Activated T-cell treated with anti-CD3 and anti-CD28 coated beads, Interleukin-2, amount 50 U/mL, for 24 hours (primary cell): ENCODE measurements around the gene RUNX1.
A peak's percentile ranks its signal among the peaks of the same experiment; 100 is the strongest.
"Not testable (repeated sequence)": the region's sequence is repeated elsewhere in the genome, so short reads cannot be mapped to it uniquely, and the experiment has no call there.

Experiments
- DNase-seq: peaks from one replicate; pipeline ENCODE4 v3.0.0-alpha.2; 2020
- H3K27ac Mint-ChIP-seq: 2 replicates; pipeline ENCODE4 v1.8.0; 2020; ENCODE audit warnings: mild to moderate bottlenecking, mixed read lengths
- H3K27me3 Mint-ChIP-seq: 2 replicates; pipeline ENCODE4 v1.8.0; 2020; ENCODE audit warnings: mixed read lengths
- H3K36me3 Mint-ChIP-seq: 2 replicates; pipeline ENCODE4 v1.8.0; 2020; ENCODE audit warnings: low read depth, mixed read lengths
- H3K4me1 Mint-ChIP-seq: 2 replicates; pipeline ENCODE4 v1.8.0; 2020; ENCODE audit warnings: low read depth, mixed read lengths
- H3K4me3 Mint-ChIP-seq: 2 replicates; pipeline ENCODE4 v1.8.0; 2020; ENCODE audit warnings: mild to moderate bottlenecking, moderate library complexity, mixed read lengths
- H3K9me3 Mint-ChIP-seq: 2 replicates; pipeline ENCODE4 v1.8.0; 2020; ENCODE audit warnings: mixed read lengths

The RUNX1 gene

DNA sequence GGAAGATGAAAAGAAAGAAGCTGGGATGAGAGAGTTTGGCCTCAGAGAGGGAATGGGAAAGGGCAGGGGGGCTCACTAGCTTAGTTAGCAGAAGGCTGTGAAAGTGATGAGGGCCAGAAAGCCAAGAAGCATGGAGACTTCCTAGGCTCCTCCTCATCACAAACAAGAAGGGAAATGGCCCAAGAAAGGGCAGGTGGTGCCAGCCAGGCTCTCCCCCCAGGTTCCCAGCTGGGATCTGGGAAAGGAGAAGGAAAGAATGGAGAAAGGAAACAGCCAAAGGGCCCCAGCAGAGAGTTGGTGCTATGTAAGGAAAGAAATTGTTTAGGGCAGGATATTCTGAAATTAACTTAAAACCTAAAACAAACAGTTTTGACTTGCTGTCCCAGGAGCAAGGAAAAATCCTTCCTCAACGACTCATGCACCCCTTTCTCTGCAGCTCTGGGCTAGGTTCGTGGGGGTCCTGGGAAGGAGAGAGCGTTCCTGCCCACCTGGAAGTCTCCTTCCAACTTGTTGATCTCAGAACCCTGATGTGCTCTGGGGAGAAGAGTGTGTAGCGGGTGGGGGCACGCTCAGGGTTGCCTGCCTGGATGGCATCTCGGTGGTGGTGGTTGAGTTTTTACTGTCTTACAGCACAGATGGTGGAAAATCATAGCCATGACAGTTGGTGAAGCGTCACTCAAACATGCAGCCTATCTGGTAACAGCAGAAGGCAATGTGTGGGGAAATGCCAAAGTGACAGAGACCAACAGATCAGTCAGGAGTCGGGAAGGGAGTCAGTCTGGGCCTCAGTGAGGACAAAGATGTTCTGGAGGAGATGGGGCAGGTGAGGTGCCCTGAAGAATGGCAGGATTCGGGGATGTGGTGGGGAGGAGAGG lies 233.0 kb downstream of the RUNX1 start:
- Mint-ChIP-seq H3K36me3 (peaks cover 99% of the 10 kb centered on the region), H3K4me1 (peaks cover 51% of the 10 kb centered on the region), H3K4me3 (no peak overlapping the region), H3K9me3 (no peaks in the 10 kb centered on the region), H3K27me3 (no peaks in the 10 kb centered on the region), H3K27ac (peak overlapping the region; percentile 32)
- DNase-seq: no peak

DNA sequence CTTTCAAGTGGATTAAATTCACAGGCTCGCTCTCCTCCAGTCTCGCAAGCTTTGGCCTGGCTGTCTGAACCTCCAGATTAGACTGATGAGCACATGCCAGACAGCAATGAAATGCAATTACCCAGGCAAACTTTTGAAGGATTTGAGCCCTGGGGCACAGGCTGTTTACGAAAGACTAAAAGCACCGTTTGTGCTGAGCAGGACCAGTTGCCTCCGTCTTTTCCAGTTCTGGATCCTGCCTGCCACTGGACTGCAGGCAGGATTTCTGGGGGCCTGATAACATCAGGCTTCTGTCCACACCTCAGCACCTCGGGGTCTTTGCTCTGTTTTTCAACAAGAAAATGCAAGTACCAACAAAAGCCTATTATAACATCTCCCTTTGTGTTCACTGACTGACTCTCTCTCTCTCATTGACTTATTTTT lies 234.6 kb downstream of the RUNX1 start:
- H3K4me3 Mint-ChIP-seq: no peak overlapping the region
- peaks cover 100% of the 10 kb centered on the region for H3K36me3 Mint-ChIP-seq
- H3K9me3 Mint-ChIP-seq: no peaks in the 10 kb centered on the region
- H3K27me3 Mint-ChIP-seq: no peaks in the 10 kb centered on the region
- H3K4me1 Mint-ChIP-seq: peaks cover 66% of the 10 kb centered on the region
- no peak for DNase-seq
- peak overlapping the region; percentile 32 for H3K27ac Mint-ChIP-seq

DNA sequence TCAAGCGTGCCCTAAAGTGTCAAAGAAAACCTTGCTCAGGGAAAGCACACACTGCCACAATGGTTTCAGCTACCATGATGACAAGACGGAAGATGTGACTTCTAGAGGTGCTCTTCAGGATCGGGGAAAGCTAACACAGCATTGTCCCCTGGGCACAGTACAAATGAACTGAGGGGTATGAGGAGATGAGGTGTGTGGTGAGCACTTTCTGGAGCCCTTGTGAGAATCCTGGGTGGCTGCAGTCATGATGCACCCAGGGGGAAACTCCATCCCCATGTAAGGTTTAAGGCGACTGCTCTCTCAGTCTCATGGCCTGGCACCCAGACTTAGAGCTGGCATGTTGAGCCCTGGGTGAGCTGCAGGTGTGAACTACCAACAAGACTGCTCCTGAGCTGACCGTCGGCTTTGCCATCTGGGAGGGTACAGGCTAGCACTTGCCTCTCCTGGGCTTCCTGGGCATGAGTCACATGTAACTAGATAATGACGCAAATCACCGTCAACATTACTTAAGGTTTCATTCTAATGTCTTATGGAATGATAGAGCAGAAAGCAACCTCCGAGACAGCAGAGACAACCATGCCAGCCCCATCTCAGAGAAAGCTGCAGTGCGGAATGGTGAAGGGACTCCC lies 235.7 kb downstream of the RUNX1 start:
- Mint-ChIP-seq H3K27me3 (no peaks in the 10 kb centered on the region), H3K4me3 (no peak overlapping the region), H3K36me3 (peaks cover 100% of the 10 kb centered on the region), H3K4me1 (peaks cover 77% of the 10 kb centered on the region), H3K27ac (peak overlapping the region; percentile 23), H3K9me3 (no peaks in the 10 kb centered on the region)
- no peak for DNase-seq

DNA sequence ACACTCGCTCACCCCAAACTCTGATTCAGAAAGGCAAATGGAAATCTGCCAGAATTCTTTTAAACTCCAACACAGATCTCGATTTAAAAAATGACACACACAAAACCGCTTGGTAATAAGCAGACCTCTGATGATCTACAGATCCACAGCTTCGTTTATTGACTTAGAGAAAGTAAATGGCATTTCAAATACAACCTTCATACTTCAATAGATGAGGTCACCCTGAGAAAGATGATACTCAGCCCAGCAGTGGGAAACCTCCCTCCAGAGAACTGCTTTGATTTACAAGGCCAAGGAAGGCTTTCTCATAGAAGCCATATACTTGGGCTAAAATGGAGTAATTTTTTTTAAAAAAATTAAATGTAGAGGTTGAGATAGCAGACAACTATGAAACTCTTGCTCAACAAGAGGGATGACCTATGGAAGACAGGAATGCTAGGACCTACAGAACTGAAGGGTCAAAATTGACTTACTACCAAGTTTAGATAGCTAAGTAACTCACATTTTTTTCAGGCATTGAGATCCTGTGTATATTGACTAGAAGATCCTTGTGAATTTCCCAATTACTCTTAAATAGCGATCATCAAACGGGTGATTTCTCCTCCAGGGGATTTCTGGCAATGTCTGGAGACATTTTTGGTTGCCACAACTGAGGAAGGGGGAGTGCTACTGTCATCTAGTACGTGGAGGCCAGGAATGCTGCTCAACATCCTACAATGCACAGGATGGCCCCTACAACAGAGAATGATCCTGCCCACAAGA lies 236.4 kb downstream of the RUNX1 start:
- Mint-ChIP-seq H3K4me3 (no peak overlapping the region), H3K27ac (peak overlapping the region; percentile 56), H3K4me1 (peaks cover 82% of the 10 kb centered on the region), H3K27me3 (no peaks in the 10 kb centered on the region), H3K36me3 (peaks cover 100% of the 10 kb centered on the region), H3K9me3 (no peaks in the 10 kb centered on the region)
- DNase-seq: no peak

DNA sequence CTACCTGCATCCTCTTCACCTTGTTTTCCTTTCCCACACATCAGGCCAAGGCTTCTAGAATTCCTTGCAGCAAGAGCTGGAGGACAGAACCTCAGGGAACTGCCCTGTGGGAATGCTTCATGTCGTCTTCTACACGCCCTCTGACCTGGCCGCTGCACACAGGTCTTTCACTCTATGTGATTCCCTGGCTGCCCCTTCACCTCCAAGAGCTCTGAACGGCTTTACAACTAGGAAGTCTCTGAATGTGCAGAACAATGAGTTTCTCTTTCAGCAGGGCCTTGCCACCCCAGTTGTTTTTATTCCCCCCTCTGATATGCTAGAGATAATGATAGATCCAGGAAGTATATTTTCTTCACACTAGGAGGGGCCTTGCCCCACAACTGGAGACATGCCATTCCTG lies 237.7 kb downstream of the RUNX1 start:
- no peak overlapping the region for H3K4me3 Mint-ChIP-seq

DNA sequence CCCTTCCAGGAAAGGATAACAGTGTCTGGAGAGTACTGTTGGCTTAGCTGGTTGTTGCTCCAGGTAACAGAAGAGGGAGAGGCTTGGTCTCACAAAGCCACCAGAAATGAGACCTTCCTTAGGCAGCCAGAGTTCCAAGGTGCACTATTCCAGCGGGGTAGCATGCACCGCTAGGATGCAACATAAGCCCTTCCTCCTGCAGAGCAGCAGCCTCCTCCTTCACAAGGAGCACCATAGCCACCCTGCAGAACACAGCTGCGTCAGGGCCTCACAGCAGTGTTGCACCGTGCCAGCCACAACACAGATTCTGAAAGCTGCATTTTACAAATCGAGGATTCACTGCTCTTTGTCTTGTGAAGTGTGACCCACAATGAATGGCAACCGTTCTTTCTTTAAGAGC lies 238.3 kb downstream of the RUNX1 start:
- Mint-ChIP-seq H3K9me3 (no peaks in the 10 kb centered on the region), H3K27ac (no peak overlapping the region)

More for the DNA sequence above, 237.7 kb downstream of the RUNX1 start:
- Mint-ChIP-seq H3K4me1 (peaks cover 91% of the 10 kb centered on the region), H3K27me3 (no peaks in the 10 kb centered on the region), H3K9me3 (no peaks in the 10 kb centered on the region), H3K36me3 (peaks cover 99% of the 10 kb centered on the region), H3K27ac (peak overlapping the region; percentile 41)
- DNase-seq: no peak

DNA sequence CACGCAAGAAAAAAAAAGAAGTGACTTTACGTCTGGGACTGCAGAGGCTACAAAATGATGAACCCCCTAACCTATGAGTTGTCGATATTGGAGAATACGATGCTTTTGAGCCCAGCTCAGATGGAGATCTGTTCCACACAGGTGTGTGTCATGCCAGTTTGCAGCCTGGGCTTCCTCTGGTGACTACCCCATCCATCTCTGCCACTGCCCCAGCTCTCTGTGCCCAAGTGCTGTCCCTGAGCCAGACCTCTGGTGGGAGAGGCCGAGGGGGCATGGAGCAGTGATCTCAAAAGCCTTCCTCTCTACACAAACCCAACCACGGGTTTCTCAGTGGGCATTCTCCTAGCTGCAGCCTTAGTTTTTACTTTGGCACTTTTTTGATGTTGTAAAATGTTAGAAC lies 239.3 kb downstream of the RUNX1 start:
- Mint-ChIP-seq H3K4me1 (peaks cover 94% of the 10 kb centered on the region), H3K27ac (no peak overlapping the region), H3K27me3 (no peaks in the 10 kb centered on the region), H3K4me3 (no peak overlapping the region), H3K9me3 (no peaks in the 10 kb centered on the region), H3K36me3 (peaks cover 98% of the 10 kb centered on the region)
- no peak for DNase-seq

More for the DNA sequence above, 238.3 kb downstream of the RUNX1 start:
- DNase-seq: no peak
- H3K27me3 Mint-ChIP-seq: no peaks in the 10 kb centered on the region
- H3K4me1 Mint-ChIP-seq: peaks cover 93% of the 10 kb centered on the region
- peaks cover 98% of the 10 kb centered on the region for H3K36me3 Mint-ChIP-seq
- H3K4me3 Mint-ChIP-seq: no peak overlapping the region

DNA sequence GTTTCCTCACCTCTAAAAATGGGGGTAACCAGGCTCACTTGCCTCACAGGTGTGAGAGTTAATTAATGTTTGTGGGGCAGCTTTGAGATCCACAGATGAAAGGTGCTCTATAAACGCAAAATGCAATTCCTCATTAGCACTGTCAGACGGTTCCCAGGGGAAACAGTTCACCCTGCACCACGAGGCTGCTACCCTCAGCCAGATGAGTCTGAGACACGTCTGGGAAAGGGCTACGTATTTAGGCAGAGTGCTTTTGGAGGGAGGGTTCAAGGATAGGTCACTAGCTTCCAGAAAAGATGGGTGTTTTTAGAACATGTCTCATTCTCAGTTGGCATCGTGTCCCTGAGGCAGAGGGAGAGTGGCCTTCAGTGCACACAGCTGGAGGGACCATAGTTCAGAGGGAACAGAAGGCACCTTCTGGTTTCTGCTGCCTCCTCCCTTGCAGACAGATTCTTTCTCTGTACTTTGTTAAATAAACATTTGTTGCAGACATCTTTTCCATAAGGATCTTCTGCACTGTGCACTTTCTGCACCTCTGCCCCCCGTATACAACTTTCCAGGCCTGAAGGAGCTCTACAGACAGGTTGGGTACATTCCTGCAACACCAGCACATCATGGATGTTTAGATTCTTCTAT lies 240.4 kb downstream of the RUNX1 start:
- Mint-ChIP-seq H3K4me1 (peaks cover 95% of the 10 kb centered on the region), H3K27me3 (no peaks in the 10 kb centered on the region), H3K27ac (peak overlapping the region; percentile 97), H3K9me3 (no peaks in the 10 kb centered on the region), H3K4me3 (peak overlapping the region; percentile 58), H3K36me3 (peaks cover 97% of the 10 kb centered on the region)
- no peak for DNase-seq

DNA sequence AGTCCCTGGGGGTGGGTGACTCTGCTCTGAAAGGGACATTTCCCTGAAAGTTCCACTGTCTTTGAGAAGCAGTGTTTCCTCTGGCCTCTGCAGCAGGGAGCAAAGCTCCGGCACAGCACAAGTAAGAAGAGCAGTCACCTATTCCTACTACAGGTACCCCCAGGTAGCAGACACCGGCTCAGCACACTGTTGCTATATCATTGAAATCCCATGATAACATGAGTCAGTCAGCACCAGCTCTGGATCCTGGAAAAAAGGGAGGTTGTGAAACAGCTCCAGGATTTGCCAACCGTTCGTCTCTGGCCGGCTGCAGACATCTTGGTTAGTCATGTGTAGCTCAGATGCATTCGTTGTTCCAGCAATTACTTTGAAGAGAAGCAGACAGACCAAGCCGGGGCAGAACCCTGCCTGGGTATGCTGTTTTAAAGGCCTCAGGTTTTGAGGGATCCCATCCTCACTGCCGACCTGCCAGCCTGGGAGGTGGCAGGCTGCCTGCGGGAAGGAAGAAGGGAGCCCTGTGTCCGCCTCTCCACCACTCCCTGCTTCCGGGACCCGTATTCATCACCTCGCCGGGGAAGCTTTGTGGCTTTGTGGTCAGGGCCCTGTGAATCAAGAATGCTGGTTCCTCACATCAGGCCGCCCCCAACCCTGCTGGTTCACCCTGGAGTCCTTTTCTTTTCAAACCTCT lies 241.1 kb downstream of the RUNX1 start:
- no peaks in the 10 kb centered on the region for H3K27me3 Mint-ChIP-seq
- peaks cover 91% of the 10 kb centered on the region for H3K4me1 Mint-ChIP-seq
- peaks cover 94% of the 10 kb centered on the region for H3K36me3 Mint-ChIP-seq
- H3K9me3 Mint-ChIP-seq: no peaks in the 10 kb centered on the region
- peak overlapping the region; percentile 58 for H3K4me3 Mint-ChIP-seq
- DNase-seq: peak; percentile 75
- H3K27ac Mint-ChIP-seq: peak overlapping the region; percentile 97

DNA sequence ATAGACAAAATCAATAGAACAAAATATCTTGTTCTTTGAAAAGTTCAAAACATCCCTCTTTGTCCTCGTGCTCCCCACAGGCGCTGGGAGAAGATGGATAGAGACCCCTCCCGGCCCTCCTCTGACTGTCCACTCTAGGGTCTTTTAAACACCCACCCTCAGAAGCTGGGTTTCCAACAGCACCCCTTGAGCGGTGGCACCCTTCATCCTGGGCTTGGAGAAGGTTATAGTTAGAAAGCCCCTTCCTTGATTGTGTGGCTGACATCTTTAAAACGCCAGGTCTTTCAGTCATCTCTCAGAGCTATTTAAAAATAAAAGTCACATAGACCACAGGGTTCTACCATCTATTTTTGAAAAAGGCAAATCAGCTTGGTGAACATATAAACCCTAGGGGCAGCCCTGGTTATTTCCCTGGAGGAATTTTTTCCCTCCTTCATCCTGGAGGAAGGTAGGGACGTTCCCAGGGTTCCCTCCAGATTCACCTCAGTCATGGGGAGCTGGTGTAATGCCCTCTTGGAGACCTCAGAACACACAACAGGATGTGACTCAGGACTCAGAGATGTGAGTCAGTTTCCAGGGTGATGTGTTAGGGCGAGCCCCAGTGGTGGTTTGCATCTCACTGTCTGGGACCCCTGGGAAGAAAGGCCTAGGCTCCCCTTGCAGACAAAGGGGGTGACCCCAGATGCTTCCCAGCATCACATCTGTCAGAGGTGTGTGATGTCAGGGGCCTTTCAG lies 241.8 kb downstream of the RUNX1 start:
- Mint-ChIP-seq H3K4me3 (peak overlapping the region; percentile 58), H3K27ac (peak overlapping the region; percentile 97), H3K4me1 (peaks cover 93% of the 10 kb centered on the region), H3K36me3 (peaks cover 94% of the 10 kb centered on the region), H3K27me3 (no peaks in the 10 kb centered on the region), H3K9me3 (no peaks in the 10 kb centered on the region)
- DNase-seq: peak; percentile 74

DNA sequence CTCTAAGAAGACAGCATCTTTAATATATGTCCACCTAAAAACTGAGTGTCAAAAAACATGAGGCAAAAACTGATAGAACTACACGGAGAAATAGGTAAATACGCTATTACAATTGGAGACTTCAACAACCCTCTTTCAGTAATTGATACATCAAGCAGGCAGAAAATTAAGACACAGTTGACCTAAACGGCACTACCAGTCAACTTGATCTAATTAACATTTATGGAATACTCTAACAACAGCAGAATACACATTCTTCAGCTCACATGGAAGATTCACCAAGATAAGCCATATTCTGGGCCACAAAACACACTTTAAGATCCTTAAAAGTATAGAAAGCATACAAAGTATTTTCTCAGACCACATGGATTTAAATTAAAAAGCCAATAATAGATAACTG lies 242.7 kb downstream of the RUNX1 start:
- no peak for DNase-seq
- Mint-ChIP-seq H3K9me3 (no peaks in the 10 kb centered on the region), H3K27ac (peak overlapping the region; percentile 97), H3K27me3 (no peaks in the 10 kb centered on the region), H3K4me1 (peaks cover 93% of the 10 kb centered on the region), H3K36me3 (peaks cover 94% of the 10 kb centered on the region), H3K4me3 (no peak overlapping the region)

DNA sequence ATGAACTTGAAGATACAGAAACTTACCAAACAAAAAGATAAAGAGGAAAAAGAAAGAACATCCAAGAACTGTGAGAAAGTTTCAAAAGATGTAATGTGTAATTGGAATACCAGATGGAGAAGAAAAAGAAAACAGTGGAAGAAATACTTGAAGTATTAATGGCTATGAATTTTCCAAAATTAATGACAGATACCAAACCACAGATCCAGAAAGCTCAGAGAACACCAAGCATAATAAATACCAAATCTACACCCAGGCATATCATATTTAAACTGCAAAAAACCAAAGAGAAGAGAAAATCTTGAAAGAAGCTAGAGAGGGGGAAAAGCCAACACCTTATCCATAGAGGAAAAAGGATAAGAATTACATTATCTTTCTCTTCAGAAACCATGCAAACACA lies 243.9 kb downstream of the RUNX1 start:
- H3K36me3 Mint-ChIP-seq: peaks cover 94% of the 10 kb centered on the region
- H3K9me3 Mint-ChIP-seq: no peaks in the 10 kb centered on the region
- no peaks in the 10 kb centered on the region for H3K27me3 Mint-ChIP-seq
- H3K27ac Mint-ChIP-seq: peak overlapping the region; percentile 53
- no peak for DNase-seq
- no peak overlapping the region for H3K4me3 Mint-ChIP-seq
- peaks cover 84% of the 10 kb centered on the region for H3K4me1 Mint-ChIP-seq

DNA sequence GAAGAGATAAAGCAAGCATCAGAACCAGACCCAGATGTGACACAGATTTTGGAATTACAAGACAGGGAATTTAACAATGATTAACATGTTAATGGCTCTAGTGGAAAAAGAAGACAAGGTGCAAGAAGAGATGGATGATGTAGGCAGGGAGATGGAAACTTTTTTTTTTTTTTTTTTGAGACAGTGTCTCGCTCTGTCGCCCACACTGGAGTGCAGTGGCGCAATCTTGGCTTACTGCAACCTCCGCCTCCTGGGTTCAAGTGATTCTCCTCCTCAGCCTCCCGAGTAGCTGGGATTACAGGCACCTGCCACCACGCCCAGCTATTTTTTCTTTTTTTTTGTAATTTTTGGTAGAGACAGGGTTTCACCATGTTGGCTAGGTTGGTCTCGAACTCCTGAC lies 244.5 kb downstream of the RUNX1 start:
- not testable (repeated sequence) for DNase-seq, H3K27me3 Mint-ChIP-seq, H3K4me3 Mint-ChIP-seq, H3K9me3 Mint-ChIP-seq
- peaks cover 94% of the 10 kb centered on the region for H3K36me3 Mint-ChIP-seq
- peak overlapping the region; percentile 53 for H3K27ac Mint-ChIP-seq
- H3K4me1 Mint-ChIP-seq: peaks cover 78% of the 10 kb centered on the region
